Astrocyte of the hippocampus (primary cell): ENCODE results near the gene SRRD.
"Not testable (repeated sequence)": the region's sequence is repeated elsewhere in the genome, so short reads cannot be mapped to it uniquely, and the experiment has no call there.

Source experiments
- DNase-seq: peaks from one replicate; pipeline ENCODE4 v3.0.0; 2011; ENCODE audit warnings: low read depth, low spot score

SRRD gene

DNA sequence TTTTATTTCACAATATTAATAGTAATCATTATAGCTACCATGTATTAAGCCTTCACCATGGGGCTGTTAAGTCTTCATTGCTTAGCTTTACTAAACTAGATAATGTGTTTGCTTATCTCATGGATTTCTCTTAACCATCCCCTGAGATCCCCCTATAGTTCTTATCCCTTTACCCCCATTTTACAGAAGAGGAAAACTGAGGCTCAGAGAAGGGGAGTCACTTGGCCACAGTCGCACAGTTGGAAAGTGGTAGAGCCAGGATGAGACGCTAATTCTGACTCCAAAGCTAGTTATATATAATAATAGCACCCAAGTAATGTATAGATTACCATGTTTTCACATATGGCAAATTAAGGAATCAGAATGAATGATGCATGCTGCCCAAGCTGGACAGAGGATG is 38.3 kb downstream of the SRRD start:
- DNase-seq, result no peak

DNA sequence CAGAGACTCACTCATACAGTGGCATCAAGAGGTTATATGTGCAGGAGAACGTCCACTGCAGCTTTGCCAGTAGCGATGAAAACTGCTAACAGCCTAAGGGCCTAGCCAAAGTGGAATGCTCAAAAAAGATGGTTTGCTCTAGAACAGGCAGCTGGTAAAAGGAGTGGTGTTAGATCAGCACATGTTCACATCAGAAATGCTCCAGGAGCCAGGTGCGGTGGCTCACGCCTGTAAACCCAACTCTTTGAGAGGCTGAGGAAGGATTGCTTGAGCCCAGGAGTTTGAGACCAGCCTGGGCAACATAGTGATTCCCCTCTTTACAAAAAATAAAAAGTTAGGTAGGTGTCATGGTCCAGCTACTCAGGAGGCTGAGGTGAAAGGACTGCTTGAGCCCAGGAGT is 38.9 kb downstream of the SRRD start:
- DNase-seq, result no peak

DNA sequence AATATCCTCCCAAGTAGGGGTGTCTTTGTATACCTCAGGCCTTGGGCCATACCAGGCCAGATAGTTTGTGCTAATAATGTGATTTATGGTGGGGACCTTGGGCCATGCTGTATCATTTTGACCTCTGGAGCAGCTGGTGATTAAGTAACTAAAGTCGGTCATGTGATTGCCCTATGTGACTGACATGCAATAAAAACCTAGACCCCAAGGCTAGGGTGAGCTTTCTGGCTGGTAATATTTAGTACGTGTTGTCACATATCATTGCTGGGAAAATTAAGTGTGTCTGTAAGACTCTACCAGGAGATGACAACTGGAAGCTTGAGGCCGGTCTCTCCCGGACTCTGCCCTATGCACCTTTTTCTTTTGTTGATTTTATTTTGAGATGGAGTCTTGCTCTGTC is 41.2 kb downstream of the SRRD start:
- DNase-seq, result no peak

DNA sequence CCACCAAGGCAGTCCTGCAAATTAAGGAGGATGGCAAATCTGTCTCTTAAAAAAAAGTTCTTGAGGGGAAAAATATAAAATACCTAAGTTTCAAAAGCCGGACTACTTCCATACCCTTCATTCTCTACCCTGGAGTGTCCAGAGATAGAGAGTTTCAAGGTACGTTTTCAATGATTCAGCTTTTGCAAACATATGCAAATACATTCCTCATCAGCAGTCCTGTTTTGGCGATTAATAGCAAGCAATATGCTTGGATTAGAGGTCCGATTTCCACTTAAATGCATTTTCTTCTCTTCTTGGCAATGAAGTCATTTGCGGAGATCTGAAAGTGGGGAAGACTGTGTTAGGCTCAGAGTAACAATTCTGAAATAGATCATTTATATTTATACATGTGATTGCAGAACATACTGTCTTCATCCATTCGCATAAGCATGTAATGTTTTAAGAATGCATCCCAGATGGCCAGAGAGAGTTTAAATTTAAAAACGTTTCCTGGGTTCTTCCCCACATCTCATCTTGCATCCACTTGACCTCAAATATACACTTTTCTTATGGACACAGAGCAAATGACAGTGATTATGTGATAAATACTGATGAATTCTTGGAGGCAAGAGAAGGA is 42.4 kb downstream of the SRRD start:
- no peak for DNase-seq

DNA sequence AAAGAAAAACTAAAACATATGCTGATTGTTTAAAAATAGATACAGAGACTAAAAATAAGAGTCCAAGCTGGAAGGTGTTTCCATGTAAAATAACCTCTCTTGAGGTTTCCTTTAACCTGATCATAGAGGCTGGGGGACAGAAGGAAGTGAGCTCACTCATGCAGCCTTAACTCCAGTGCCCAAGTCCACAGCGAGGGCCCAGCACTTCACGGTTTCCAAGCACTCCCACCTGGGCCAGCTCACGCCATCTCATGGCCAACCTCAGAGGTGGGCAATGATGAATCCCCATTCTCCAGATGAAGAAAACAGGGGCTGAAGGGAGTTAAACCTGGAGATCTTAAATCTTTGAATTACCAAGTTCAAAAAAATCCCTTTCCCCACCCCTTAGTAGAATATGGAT is 43.5 kb downstream of the SRRD start:
- no peak for DNase-seq

DNA sequence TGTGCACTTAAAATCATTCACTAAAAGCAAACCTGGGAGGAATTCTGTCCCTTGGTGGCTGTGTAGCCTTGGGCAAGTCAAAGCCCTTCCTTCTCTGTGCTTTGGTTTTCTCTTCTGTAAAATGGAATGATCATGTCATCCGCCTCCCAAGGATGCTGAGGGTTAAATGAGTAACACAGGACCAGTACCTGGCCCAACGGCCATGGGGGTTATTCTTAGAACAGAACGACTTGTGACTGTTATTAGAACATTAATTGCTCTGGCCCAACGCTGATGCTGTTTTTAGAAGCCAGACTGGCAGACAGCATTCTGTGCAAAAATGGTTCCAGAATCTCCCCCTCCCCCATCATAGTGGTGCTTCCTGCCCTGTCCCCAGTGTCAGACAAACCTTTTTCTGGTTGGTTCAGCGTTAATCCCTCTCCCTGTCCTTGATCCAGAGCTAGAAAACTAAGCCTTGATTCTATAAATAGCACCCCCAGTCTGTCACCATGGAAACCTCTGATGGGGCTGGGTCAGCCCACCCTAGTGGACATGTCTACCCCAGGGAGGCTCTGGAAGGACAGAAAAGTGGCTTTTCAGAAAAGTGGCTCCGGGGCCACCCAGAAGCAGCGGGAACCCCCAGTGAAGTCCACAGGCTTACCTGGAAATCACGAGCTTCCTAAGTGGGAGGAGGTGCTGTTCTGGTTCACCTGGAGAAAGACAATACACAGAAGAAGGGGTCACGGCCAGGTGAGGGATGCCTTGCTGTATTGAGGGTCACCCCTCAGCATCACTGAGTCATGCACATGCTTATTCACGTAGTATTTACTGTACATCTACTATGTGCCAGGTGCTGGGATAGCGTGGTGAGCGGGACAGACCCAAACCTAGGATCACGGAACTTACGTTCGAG is 44.1 kb downstream of the SRRD start:
- no peak for DNase-seq

DNA sequence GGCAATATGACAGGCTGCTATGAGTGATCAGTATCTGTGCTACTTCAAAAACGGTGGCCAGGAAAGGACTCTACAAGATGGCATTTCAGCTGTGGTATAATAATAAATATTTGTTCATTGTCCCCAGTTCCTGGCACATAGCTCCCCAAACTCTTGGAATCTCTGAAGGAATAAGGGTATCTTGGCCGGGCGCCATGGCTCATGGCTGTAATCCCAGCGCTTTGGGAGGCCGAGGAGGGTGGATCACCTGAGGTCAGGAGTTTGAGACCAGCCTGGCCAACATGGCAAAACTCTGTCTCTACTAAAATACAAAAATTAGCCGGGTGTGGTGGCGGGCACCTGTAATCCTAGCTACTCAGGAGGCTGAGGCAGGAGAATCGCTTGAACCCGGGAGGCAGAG is 44.8 kb downstream of the SRRD start:
- DNase-seq, result not testable (repeated sequence)

DNA sequence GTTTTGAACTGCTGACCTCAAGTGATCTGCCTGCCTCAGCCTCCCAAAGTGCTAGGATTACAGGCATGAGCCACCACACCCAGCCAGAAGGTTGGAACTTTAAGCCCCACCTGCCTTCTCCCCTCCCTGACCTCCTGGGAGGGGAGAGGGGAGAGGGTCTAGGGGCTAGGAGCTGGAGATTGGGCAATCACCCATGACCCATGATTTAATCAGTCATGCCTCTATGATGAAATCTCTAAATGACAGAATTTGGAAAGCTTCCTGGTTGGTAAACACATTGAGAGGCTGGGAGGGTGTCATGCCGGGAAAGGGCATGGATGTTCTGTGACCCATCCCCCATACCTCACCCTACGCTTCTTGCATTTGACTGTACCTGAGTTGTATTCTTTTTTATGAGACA is 45.7 kb downstream of the SRRD start:
- no peak for DNase-seq

DNA sequence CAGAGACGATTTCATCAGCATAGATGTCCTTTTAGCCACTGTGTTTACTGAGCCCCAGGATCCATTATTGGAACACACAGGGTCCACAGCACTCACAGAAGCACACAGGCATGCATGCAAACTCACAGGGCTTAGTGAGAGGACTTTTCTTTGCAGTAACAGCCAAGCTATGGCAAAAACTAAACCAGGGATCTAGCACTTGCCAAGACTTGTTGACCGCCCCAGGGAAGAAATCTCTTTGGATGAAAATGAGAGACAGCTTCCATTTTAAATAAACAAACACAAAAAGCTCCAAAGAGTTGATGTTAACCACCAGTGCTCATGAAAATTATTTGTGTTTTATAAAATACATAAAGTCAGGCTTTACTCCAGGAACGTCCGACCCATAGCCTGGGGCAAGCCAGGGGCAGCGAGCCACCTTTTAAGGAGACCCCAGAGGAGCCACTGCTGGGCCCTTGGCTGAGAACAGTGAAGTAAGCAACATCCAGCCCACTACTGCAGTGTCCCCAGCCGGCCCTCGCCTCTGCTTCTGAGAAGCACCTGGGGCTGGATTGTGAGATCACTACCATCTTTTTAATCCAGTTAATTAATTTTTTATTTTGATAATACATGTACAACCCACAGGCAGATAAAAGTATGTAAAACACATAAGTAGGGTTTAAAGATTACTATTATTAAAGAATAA is 50.6 kb downstream of the SRRD start:
- no peak for DNase-seq

DNA sequence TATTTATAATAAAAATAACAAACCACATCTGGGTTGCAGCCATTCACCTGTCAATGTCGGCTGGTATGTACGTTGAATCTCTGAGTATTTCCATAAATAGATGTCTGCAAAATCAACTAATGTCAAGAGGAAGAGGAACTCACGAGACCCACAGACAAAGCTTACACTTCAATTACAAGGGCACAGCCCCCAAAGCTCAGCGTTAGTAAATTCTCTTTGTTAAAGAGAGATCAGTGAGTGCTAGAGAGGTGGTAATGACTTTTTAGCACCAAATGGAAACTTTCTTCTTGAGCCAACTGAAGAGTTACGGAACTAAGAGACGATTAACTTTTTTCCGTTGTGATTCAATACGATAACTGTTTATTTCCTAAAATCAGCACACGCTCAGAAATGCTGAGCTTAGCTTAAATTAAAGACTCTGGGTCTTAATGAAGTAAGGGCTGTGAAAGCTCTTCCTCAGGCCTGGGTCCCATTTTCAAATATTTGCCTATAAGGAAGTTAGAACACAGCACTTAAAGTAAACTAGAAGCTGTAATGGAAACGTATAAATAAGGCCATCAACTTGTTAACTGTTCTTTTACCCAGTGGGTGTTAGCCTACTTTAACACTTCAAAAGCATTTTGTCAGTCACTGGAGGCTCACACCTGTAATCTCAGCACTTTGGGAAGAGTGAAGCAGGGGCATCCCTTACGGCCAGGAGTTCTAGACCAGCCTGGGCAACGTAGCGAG is 51.4 kb downstream of the SRRD start:
- DNase-seq, result no peak

DNA sequence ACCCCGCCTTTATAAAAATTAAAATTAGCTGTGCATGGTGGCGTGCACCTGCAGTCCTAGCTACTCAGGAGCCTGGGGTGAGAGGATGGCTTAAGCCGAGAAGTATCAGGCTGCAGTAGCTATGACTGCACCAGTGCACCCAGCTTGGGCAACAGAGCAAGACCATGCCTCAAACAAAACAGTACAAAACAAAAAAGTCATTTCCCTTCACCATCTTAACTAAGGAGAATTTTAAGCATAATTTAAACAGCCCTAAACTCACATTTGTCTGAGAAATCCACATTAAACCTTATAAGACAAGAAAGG is 51.9 kb downstream of the SRRD start:
- DNase-seq, result no peak

DNA sequence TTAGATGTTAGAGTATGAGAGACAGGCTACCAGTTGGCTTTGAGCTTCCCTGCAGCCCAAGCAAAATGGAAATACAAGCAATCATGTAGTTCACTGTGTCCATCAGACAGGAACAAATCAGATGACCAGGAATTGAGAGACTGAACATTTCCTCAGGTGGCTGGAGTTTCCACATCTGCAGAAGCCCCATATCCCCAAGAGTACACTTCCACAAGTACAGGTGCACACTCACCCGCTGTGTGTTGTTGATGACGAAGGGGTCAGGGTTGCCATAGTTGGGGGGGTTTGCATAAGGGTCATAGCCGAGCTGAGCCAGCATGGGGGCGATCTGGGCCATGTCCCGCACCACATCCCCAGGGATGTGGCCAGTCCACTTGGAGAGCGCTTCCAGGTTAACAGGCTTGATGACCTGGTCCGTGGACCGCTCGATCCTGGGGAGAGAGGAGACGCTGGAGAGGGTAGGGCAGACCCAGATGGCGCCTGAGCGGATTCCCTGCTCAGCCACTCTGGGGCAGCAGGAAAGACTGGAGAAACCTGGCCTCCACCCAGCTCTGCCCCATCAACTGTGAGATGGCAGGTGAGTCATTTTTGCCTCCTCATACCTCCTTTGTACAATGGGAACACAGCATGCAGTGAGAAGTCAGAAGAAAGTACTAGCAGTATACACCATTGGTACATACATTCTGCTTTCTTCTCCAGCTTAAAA is 52.5 kb downstream of the SRRD start:
- DNase-seq, result no peak

DNA sequence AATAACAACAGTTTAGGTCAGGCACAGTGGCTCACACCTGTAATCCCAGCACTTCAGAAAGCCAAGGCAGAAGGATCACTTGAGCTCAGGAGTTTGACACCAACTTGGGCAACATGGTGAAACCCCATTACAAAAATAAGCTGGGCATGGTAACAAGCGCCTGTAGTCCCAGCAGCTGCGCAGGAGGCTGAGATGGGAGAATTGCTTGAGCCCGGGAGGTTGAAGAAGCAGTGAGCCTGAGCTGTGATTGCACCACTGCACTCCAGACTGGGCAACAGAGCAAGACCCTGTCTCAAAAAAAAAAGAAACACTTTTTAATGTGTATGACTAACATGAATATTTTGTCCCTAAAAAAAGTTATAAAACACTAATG is 53.1 kb downstream of the SRRD start:
- no peak for DNase-seq

DNA sequence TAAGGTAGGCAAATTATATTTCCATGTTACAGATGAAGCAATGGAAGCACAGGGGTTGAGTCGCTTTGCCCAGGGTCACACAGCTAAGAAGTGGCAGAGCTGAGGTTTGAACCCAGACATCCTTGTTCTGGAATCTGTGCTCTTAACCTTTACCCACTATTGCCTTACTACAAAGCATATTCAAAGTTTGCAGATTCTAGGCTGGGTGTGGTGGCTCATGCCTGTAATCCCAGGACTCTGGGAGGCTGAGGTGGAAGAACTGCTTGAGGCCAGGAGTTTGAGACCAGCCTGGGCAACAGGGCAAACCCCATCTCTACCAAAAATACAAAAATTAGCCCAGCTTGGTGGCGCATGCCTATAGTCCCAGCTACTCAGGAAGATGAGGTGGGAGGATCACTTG is 56.4 kb downstream of the SRRD start:
- no peak for DNase-seq

DNA sequence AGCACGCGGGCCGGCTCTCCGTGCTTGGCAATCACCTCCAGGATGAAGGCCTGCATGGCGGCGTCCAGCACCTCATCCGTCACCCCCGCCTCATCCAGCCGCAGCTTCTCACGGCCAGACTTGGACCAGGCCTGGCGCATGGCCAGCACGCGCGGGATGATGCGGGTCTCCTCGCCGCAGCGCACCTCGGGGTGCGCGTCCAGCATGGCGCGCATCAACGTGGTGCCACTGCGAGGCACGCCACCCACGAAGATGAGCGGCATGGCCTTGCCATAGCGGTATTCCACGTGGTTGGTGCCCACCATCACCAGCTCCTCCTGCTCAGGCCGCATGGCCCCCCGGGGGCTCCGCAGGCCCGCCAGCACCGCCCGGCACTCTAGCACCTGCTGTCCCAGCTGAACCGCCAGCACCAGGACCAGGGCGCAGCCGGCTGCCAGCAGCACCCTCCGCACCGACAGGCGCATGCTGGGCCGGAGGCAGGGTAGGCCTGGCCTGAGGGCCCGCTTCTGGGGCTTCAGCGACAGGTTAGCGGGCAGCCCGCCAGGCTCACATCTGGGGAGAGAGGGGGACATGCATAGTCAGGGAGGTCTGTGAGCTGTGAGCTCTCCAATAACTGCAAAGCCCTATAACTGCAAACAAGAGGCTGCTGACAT is 57.6 kb downstream of the SRRD start:
- DNase-seq, result no peak

DNA sequence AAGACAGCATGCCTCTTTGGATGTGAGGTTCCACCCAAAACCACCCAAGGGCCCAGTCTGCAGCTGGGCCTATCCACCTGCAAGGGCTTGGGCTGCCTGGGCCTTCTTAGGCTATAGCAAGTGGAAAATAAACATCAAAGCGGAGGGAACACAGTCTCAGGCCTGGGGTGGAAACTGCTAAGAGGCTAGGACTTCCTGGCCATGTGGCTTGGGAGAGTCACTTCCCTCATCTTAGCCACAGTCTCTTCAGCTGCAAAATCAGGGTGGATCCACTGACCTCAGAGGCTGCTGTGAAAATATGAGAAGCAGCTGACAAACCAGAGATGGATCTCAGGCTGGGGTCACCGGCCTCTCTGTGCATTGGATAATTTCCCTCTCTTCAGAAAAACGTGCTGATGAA is 59.2 kb downstream of the SRRD start:
- no peak for DNase-seq
